HepG2 (cell line): ENCODE results near the gene CD6. TPM values are rescaled to one million over a fixed set of nuclear protein-coding genes. Genes with fewer than 3 reads are reported as not detected.

Source experiments
- ATAC-seq: fragments of 200-7000 bp; cut with Tn5 transposase; 3 replicates; pipeline ENCODE4 v1.9.1; 2020; ENCODE audit warnings: mild to moderate bottlenecking, moderate library complexity
- BruUV-seq: library from RNA; stranded (reverse); fragments of 400-500 nt; replicated peaks from 2 replicates; lab custom pipeline; 2021; lab: Mats Ljungman, UMichigan
- CTCF ChIA-PET: fragments of 300-600 bp; formaldehyde crosslinking; extraction: SDS; loops from one replicate; lab custom pipeline; 2021; ENCODE audit warnings: low total read pairs, inconsistent platforms, low intra/inter-chr PET ratio; lab: Yijun Ruan, JAX
- POLR2A ChIA-PET: fragments of 350-600 bp; sonication (Branson Sonifier 250); formaldehyde crosslinking; loops from one replicate; lab custom pipeline; 2020; ENCODE audit warnings: antibody characterized with exemption, inconsistent platforms; lab: Yijun Ruan, JAX
- DNase-seq: peaks from one replicate; pipeline ENCODE4 v3.0.0-alpha.2; 2015; ENCODE audit warnings: low spot score
- FAIRE-seq: peaks from 3 replicates; lab custom pipeline; 2011; peaks lifted over from hg19 to GRCh38; lab: Jason Lieb, UNC
- H2AFZ ChIP-seq: one replicate; pipeline ENCODE4 v1.6.1; 2011; ENCODE audit warnings: low read length, inconsistent platforms
- H3K27ac ChIP-seq: fragments of 300-600 bp; 3 replicates; pipeline ENCODE4 v1.8.0; 2011; ENCODE audit warnings: mixed run types, mild to moderate bottlenecking, mixed read lengths, low read length, inconsistent platforms; ENCODE audit not compliant: insufficient read depth; ENCODE audit errors: extremely low read length
- H3K27me3 ChIP-seq, 2 experiments: fragments of 200-600 bp in 1 of 2; 2 replicates in 1 of 2; 3 replicates in 1 of 2; pipeline versions ENCODE4 v1.6.0 to v1.8.0; 2011; ENCODE audit warnings: low read length in 2 of 2, mild to moderate bottlenecking in 2 of 2, moderate library complexity in 2 of 2, inconsistent platforms in 1 of 2; ENCODE audit not compliant: insufficient read depth in 2 of 2, control insufficient read depth in 1 of 2
- H3K36me3 ChIP-seq, 2 experiments: fragments of 200-600 bp in 1 of 2; replicated peaks in 1 of 2; 2 replicates in 1 of 2; 3 replicates in 1 of 2; pipeline versions ENCODE4 v1.5.1 to v1.8.0; 2011; ENCODE audit warnings: low read length in 2 of 2, inconsistent platforms in 1 of 2; ENCODE audit not compliant: insufficient read depth in 2 of 2, control insufficient read depth in 1 of 2
- H3K4me1 ChIP-seq: 2 replicates; pipeline ENCODE4 v1.5.1; 2012; ENCODE audit warnings: low read length, inconsistent platforms; ENCODE audit not compliant: insufficient read depth
- H3K4me2 ChIP-seq: 2 replicates; pipeline ENCODE4 v1.6.0; 2011; ENCODE audit warnings: low read depth, low read length, inconsistent platforms
- H3K4me3 ChIP-seq, 3 experiments: fragments of 200-600 bp in 1 of 3; sonication (generic), shearing (Covaris generic) in 1 of 3; replicated peaks in 1 of 3; 2 replicates each; pipeline ENCODE4 v1.5.1; 2011 to 2016; ENCODE audit warnings: low read length in 3 of 3, inconsistent platforms in 2 of 3, low read depth in 2 of 3, mild to moderate bottlenecking in 2 of 3, control low read depth in 1 of 3, mixed read lengths in 1 of 3; ENCODE audit not compliant: insufficient read depth in 1 of 3
- H3K79me2 ChIP-seq: one replicate; pipeline ENCODE4 v1.6.1; 2011; ENCODE audit warnings: low read length, inconsistent platforms; ENCODE audit not compliant: insufficient read depth
- H3K9ac ChIP-seq: 2 replicates; pipeline ENCODE4 v1.6.0; 2011; ENCODE audit warnings: mild to moderate bottlenecking, low read depth, low read length, inconsistent platforms; ENCODE audit not compliant: insufficient read depth
- H3K9me3 ChIP-seq: 2 replicates; pipeline ENCODE4 v1.5.1; 2012; ENCODE audit warnings: mild to moderate bottlenecking, low read length
- H4K20me1 ChIP-seq: 2 replicates; pipeline ENCODE4 v1.6.0; 2011; ENCODE audit warnings: inconsistent platforms, mild to moderate bottlenecking, low read length, moderate library complexity; ENCODE audit not compliant: insufficient read depth
- FOXP1 ChIP-seq, 2 experiments: fragments of 450-650 bp in 1 of 2; IDR thresholded peaks; 2 replicates each; pipeline ENCODE4 v1.6.1; 2017 to 2018; ENCODE audit warnings: antibody characterized with exemption in 1 of 2
- GATAD1 ChIP-seq: IDR thresholded peaks from 2 replicates; pipeline ENCODE4 v1.6.1; 2016; ENCODE audit warnings: missing genetic modification reagents, missing compliant biosample characterization
- HOXA5 ChIP-seq: sonication (generic); formaldehyde crosslinking; IDR thresholded peaks from 2 replicates; pipeline ENCODE4 v1.4.0; 2020; ENCODE audit warnings: missing genetic modification reagents
- PAWR ChIP-seq: sonication (generic); formaldehyde crosslinking; IDR thresholded peaks from 2 replicates; pipeline ENCODE4 v1.4.0; 2020; ENCODE audit warnings: missing genetic modification reagents, mild to moderate bottlenecking, borderline replicate concordance
- SCMH1 ChIP-seq: sonication (generic); formaldehyde crosslinking; IDR thresholded peaks from 2 replicates; pipeline ENCODE4 v1.9.0; 2021; ENCODE audit warnings: missing genetic modification reagents, mild to moderate bottlenecking, borderline replicate concordance
- SNAPC2 ChIP-seq: sonication (generic); formaldehyde crosslinking; IDR thresholded peaks from 2 replicates; pipeline ENCODE4 v1.8.1; 2022; ENCODE audit warnings: mild to moderate bottlenecking, missing genetic modification reagents
- ZNF552 ChIP-seq: sonication (generic); formaldehyde crosslinking; IDR thresholded peaks from 2 replicates; pipeline ENCODE4 v1.9.0; 2022; ENCODE audit warnings: missing genetic modification reagents, mild to moderate bottlenecking, borderline replicate concordance
- ZNF670 ChIP-seq: sonication (generic); formaldehyde crosslinking; IDR thresholded peaks from 2 replicates; pipeline ENCODE4 v1.8.0; 2022; ENCODE audit warnings: mild to moderate bottlenecking, missing genetic modification reagents, borderline replicate concordance
- WGBS: methylation state at CpG from one replicate; pipeline ENCODE4 v1.1.6; 2017; ENCODE audit warnings: low lambda C conversion rate; 5-methylcytosine and 5-hydroxymethylcytosine counted together
- in situ Hi-C: cut with HindIII; loops from 2 replicates; pipeline ENCODE4 v1.10.0; 2017; ENCODE audit warnings: low pct_unique_long_range_greater_than_20kb; ENCODE audit not compliant: extremely low pct_ligation_motif_present
- intact Hi-C: fragments of 100-400 bp; cut with micrococcal nuclease; formaldehyde crosslinking; loops from one replicate; pipeline ENCODE4 v1.10.0; 2022; ENCODE audit not compliant: unreplicated experiment
- polyA plus RNA-seq, 8 experiments: library from polyadenylated mRNA; depleted of rRNA in 3 of 8; stranded (reverse) in 7 of 8; unstranded in 1 of 8; fragments of >200 nt; fragmentation: Illumina TruSeq in 4 of 8; extraction: Trizol in 4 of 8; gene quantifications; 2 replicates each; pipeline versions ENCODE4 v1.2.1 to v1.2.3, GENCODE V29; 2011 to 2016; ENCODE audit warnings: low read depth in 4 of 8, missing spikeins in 1 of 8, mixed read lengths in 1 of 8; ENCODE audit not compliant: insufficient read depth in 1 of 8
- total RNA-seq, 5 experiments: library from RNA; depleted of rRNA; stranded (reverse); fragments of >200 nt; fragmentation: Illumina TruSeq; extraction: Trizol; gene quantifications; 2 replicates each; pipeline ENCODE4 v1.2.3, GENCODE V29; 2016; ENCODE audit warnings: low read depth in 1 of 5
- TF ChIP-seq, protein P1 (sequence below): fragments of 450-650 bp; IDR thresholded peaks from 2 replicates; pipeline ENCODE4 v1.6.1; 2016
- TF ChIP-seq, protein P2 (sequence below): sonication (generic); formaldehyde crosslinking; IDR thresholded peaks from 2 replicates; pipeline ENCODE4 v1.9.0; 2021; ENCODE audit warnings: mild to moderate bottlenecking, missing genetic modification reagents
- TF ChIP-seq, protein P3 (sequence below): sonication (generic); formaldehyde crosslinking; IDR thresholded peaks from 2 replicates; pipeline ENCODE4 v1.8.1; 2023; ENCODE audit warnings: mild to moderate bottlenecking, inconsistent platforms, moderate library complexity, missing genetic modification reagents, borderline replicate concordance
- TF ChIP-seq, protein P4 (sequence below): sonication (generic); formaldehyde crosslinking; IDR thresholded peaks from 2 replicates; pipeline ENCODE4 v1.8.0; 2022; ENCODE audit warnings: mild to moderate bottlenecking, missing genetic modification reagents, moderate library complexity

Gene CD6
- total and polyA plus RNA-seq, 2 of the 13 experiments (the other 11 are each of a cell fraction or from before 2014, with no cell fraction given), result not detected

DNA sequence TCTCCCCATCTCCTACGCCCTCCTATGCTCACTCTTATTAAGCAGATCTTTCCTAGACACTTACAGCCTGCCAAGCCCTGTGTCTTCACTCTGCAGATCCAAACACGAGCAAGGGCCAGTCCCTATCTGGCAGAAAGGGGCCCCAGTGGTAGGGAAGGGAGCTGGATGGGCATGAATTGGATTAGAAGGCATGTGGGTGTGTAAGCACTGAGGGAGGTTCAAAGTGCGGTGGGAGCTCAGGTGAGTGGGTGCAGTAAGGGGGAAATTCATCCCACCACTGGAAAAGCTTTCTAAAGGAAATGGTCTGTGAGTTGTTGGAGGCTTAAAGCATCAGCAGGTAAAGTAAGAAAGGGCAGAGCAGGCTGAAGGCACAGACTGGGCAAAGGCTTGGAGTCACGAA, 41.7 kb upstream of the CD6 start (continued):
- TF ChIP-seq ZNF670 (CRISPR knock-in tag) (no peak), ZNF552 (CRISPR knock-in tag) (no peak), SCMH1 (no peak), PAWR (CRISPR knock-in tag) (no peak), SNAPC2 (no peak)

DNA sequence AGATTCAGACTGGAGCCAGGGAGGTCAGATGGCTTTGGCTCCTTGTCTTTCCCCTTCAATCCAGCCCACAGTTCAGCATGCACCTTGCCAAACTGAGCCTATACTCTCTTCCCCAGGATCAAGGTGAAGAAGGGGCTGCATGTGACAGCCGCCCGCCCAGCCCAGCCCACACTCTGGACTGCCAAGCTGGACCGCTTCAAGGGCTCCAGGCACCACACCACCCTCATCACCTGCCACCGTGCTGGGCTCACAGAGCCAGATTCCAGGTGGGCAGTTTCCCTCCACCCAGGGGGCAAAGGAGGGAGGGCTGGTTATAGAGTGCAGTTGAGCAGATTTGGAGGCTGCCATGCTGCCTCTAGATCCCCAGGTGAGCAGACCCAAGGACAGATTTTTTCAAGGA, 41.1 kb upstream of the CD6 start:
- WGBS, result no CpG with 5 or more reads among the region's 4 CpGs
- CTCF ChIA-PET, result no interaction called here
- Histone ChIP-seq H3K4me2 (no peak overlapping the region), H3K27ac (no peak overlapping the region), H3K9me3 (no peaks in the 10 kb centered on the region), H4K20me1 (no peaks in the 10 kb centered on the region), H3K4me1 (peaks cover 18% of the 10 kb centered on the region), H3K79me2 (no peaks in the 10 kb centered on the region), H3K4me3 (no peak overlapping the region), H3K9ac (no peak overlapping the region), H3K36me3 (peaks cover 3 to 4% of the 10 kb centered on the region in 2 experiments; a peak in 3 of 5 replicates), H3K27me3 (no peaks in the 10 kb centered on the region), H2AFZ (no peak overlapping the region)
- DNase-seq, result no peak
- POLR2A ChIA-PET, result interaction anchor here (0.6 to 0.7 kb wide), 2 partner anchors 8 to 10 kb away, joined by 3 read pairs; no protein-coding TSS in a partner anchor
- ATAC-seq, result no peak
- no peak for FAIRE-seq
- intact Hi-C loops, result no loop called here
- in situ Hi-C loops, result no loop called here
- no TSS peak for BruUV-seq
- TF ChIP-seq, protein P1, sequence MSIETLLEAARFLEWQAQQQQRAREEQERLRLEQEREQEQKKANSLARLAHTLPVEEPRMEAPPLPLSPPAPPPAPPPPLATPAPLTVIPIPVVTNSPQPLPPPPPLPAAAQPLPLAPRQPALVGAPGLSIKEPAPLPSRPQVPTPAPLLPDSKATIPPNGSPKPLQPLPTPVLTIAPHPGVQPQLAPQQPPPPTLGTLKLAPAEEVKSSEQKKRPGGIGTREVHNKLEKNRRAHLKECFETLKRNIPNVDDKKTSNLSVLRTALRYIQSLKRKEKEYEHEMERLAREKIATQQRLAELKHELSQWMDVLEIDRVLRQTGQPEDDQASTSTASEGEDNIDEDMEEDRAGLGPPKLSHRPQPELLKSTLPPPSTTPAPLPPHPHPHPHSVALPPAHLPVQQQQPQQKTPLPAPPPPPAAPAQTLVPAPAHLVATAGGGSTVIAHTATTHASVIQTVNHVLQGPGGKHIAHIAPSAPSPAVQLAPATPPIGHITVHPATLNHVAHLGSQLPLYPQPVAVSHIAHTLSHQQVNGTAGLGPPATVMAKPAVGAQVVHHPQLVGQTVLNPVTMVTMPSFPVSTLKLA, result no peak
- TF ChIP-seq HOXA5 (CRISPR knock-in tag) (no peak), GATAD1 (CRISPR knock-in tag) (no peak), FOXP1 (IDR thresholded peaks at IDR 0.05) (no peak), FOXP1 (CRISPR knock-in tag; IDR thresholded peaks at IDR 0.05) (no peak)
- TF ChIP-seq, protein P2, sequence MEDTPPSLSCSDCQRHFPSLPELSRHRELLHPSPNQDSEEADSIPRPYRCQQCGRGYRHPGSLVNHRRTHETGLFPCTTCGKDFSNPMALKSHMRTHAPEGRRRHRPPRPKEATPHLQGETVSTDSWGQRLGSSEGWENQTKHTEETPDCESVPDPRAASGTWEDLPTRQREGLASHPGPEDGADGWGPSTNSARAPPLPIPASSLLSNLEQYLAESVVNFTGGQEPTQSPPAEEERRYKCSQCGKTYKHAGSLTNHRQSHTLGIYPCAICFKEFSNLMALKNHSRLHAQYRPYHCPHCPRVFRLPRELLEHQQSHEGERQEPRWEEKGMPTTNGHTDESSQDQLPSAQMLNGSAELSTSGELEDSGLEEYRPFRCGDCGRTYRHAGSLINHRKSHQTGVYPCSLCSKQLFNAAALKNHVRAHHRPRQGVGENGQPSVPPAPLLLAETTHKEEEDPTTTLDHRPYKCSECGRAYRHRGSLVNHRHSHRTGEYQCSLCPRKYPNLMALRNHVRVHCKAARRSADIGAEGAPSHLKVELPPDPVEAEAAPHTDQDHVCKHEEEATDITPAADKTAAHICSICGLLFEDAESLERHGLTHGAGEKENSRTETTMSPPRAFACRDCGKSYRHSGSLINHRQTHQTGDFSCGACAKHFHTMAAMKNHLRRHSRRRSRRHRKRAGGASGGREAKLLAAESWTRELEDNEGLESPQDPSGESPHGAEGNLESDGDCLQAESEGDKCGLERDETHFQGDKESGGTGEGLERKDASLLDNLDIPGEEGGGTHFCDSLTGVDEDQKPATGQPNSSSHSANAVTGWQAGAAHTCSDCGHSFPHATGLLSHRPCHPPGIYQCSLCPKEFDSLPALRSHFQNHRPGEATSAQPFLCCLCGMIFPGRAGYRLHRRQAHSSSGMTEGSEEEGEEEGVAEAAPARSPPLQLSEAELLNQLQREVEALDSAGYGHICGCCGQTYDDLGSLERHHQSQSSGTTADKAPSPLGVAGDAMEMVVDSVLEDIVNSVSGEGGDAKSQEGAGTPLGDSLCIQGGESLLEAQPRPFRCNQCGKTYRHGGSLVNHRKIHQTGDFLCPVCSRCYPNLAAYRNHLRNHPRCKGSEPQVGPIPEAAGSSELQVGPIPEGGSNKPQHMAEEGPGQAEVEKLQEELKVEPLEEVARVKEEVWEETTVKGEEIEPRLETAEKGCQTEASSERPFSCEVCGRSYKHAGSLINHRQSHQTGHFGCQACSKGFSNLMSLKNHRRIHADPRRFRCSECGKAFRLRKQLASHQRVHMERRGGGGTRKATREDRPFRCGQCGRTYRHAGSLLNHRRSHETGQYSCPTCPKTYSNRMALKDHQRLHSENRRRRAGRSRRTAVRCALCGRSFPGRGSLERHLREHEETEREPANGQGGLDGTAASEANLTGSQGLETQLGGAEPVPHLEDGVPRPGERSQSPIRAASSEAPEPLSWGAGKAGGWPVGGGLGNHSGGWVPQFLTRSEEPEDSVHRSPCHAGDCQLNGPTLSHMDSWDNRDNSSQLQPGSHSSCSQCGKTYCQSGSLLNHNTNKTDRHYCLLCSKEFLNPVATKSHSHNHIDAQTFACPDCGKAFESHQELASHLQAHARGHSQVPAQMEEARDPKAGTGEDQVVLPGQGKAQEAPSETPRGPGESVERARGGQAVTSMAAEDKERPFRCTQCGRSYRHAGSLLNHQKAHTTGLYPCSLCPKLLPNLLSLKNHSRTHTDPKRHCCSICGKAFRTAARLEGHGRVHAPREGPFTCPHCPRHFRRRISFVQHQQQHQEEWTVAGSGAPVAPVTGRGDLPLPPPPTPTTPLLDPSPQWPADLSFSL, result no peak
- TF ChIP-seq, protein P3, sequence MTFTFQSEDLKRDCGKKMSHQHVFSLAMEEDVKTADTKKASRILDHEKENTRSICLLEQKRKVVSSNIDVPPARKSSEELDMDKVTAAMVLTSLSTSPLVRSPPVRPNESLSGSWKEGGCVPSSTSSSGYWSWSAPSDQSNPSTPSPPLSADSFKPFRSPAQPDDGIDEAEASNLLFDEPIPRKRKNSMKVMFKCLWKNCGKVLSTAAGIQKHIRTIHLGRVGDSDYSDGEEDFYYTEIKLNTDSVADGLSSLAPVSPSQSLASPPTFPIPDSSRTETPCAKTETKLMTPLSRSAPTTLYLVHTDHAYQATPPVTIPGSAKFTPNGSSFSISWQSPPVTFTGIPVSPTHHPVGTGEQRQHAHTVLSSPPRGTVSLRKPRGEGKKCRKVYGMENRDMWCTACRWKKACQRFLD, result no peak
- TF ChIP-seq, protein P4, sequence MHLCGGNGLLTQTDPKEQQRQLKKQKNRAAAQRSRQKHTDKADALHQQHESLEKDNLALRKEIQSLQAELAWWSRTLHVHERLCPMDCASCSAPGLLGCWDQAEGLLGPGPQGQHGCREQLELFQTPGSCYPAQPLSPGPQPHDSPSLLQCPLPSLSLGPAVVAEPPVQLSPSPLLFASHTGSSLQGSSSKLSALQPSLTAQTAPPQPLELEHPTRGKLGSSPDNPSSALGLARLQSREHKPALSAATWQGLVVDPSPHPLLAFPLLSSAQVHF (CRISPR knock-in tag), result no peak
